Epidermal melanocyte (primary cell): ENCODE measurements around the gene SMAD7.
"Not testable (repeated sequence)": the region's sequence is repeated elsewhere in the genome, so short reads cannot be mapped to it uniquely, and the experiment has no call there.

ENCODE experiments used
- DNase-seq: peaks from one replicate; pipeline ENCODE4 v3.0.0; 2011; ENCODE audit warnings: low spot score; ENCODE audit not compliant: insufficient read length

SMAD7 gene

GRCh38 chr18:48882379-48882778 lies 68.4 kb downstream of the SMAD7 start:
- DNase-seq = peak; percentile 8

GRCh38 chr18:48880931-48881330 lies 69.8 kb downstream of the SMAD7 start:
- peak; percentile 5 for DNase-seq

DNA sequence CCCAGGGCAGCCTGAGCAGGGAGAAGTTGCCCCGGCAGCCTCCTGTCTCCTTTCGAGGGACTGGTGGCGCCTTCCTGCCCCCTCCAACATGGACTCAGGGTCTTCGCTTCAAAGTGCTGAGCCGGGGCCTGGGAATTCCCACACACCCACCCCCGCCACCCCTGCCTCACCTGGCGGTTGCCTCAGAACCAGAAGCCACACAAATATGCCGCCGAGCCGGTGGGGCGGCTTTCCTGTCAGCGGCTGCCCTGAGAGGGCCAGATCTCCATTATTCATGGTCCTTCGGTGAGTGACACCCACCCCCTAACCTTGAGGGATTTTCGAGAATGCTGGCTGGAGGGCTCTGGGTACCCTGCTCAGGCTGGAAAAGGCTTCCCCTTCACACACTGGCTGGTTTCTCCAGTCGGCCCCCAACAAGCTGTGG lies 71.7 kb downstream of the SMAD7 start:
- peak; percentile 8 for DNase-seq

- peak; percentile 11 for DNase-seq
Measured at GRCh38 chr18:48878471-48878870, 72.3 kb downstream of the SMAD7 start.

DNA sequence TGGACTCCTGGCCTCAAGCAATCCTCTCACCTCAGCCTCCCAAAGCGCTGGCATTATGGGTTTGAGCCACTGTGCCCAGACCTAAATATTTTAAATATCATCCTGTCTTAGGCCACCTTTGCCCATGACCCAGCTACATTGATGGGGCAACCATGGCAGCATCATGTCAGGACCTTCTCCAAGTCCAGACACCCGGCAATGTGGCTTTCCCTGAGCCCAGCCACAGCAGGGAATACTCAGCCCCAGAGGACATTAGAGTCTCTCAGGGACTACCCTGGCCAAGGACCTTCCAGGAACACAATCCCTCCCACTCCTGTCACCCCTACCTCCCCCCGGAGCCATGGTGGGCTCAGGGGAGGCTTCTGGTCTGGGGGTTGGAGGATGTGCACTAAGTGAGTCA lies 72.8 kb downstream of the SMAD7 start:
- DNase-seq = no peak

GRCh38 chr18:48876590-48876989 lies 74.2 kb downstream of the SMAD7 start:
- peak; percentile 2 for DNase-seq

- peak; percentile 3 for DNase-seq
Measured at GRCh38 chr18:48875942-48876511, 74.7 kb downstream of the SMAD7 start.

- DNase-seq = peak; percentile 7
Measured at GRCh38 chr18:48875314-48875941, 75.3 kb downstream of the SMAD7 start.

DNA sequence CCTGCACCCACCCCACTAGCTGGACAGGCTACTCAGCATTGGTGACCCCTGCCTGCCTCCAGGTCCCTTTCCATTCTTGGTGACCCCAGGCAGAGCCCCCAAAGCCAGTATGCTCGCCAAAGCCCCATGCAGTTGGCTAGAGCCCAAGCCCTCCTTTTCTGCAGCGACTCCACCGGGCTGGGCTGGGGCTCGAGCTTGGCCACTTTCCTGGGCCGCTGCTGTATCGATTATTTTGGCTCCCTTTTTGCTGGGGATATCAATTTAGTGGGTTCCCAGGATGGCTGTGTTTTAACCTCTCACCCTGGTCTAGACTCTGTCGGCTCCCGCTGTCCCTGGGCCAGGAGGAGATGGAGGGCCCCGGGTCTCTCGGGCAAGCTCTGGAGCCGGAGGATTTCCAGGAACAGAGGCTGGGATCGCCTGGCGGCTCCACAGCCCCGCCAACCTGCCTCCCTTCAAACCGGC lies 76.0 kb downstream of the SMAD7 start:
- no peak for DNase-seq

DNA sequence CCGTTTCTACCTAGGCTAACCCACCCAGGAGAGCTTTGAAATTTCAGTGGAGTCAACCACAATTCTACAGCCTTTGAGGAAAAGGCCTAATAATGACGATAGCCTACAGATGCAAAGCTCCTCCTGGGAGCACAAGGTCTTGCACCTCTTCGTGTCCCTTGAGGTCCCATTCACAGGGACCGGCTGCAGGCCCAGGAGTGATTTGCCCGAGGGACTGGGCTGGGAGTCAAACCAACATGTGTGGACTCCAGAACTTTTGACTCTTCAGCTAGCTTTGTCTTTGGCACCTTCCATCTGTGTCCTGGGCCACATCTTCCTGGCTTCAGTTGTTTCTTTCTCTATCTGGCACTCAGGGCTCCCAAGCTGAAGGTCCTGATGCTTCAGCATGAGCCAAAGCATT lies 76.5 kb downstream of the SMAD7 start:
- DNase-seq = peak; percentile 5

- DNase-seq = no peak
Measured at GRCh38 chr18:48872234-48873145, 78.3 kb downstream of the SMAD7 start.

DNA sequence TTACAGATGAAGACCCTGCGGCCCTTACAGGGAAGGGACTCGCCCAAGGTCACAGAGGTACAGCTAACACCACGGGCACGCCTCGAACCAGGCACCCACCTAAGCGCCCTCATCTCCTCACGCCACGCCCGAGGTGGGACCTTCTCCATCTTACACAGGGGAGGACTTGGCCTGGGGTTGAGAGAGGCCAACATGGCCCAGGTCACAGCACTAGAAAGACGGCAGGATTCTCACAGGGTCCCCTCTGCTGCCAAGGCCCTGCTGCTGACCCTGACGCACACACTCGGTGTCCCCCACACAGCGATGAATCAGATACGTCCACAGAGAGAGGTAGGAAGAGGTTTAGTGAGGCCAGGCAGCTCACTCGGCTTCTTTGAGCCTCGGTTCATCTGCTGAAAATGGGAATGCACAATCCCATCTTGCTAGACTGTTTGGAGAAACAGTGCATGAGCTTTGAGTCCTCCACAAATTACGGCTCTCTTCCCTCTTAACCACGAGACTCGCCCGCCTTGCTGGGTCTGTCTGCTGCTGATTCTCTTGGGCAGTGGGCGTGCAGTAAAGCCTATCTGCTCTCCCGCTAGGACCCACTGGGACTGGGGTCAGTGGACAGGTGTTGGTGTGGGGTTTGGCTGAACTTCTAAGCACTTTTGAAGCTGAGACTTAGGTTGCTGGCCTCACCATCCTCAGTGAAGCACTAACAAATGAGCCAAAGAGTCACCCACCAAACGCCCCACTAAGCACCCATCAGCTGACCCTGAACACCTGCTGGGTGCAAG lies 79.2 kb downstream of the SMAD7 start:
- DNase-seq = no peak

DNA sequence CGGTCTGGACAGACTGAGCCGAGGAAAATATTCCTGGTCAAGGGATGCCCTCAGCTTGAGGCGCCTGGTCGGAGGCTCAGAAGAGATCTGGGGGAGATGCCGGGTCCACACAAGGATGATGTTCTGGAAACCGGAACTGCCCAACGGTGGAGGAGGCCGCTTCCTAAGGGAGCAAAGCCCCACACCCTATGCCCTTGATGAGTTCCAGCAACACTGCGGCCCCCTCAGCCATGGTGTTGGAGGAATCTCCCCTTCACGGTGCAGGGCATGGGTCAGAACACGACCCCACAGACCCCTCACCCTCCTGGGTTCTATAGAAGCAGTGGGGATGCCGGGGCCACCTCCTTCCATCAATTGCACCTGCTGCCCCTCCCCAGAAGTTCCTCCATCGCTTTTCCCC lies 79.8 kb downstream of the SMAD7 start:
- DNase-seq = not testable (repeated sequence)
